Heart left ventricle (tissue), 16 donors: Measurements from ENCODE around the gene AFF3. TPM values are rescaled to one million over a fixed set of nuclear protein-coding genes. Genes with fewer than 3 reads are reported as not detected.

Experiments used
- ATAC-seq, 4 donors: fragments of 200-7000 bp; cut with Tn5 transposase; one replicate each; pipeline ENCODE4 v1.9.1; 2020 to 2022; ENCODE audit warnings: moderate library complexity in 4 of 4, mild to moderate bottlenecking in 3 of 4, moderate number of reproducible peaks in 1 of 4
- DNase-seq, 5 donors: peaks; one replicate each; pipeline ENCODE4 v3.0.0-alpha.2; 2020
- H3K27ac ChIP-seq, 12 donors: fragments of 200-600 bp; sonication (generic) in 4 of 12; one replicate each; pipeline versions ENCODE4 v1.5.0 to v1.8.0; 2016 to 2022; ENCODE audit warnings: mild to moderate bottlenecking in 2 of 12
- H3K27me3 ChIP-seq, 9 donors: fragments of 200-600 bp; sonication (generic) in 2 of 9; one replicate each; pipeline versions ENCODE4 v1.5.1 to v1.8.0; 2016 to 2022; ENCODE audit warnings: mild to moderate bottlenecking in 3 of 9
- H3K36me3 ChIP-seq, 9 donors: fragments of 200-600 bp; sonication (generic) in 2 of 9; one replicate each; pipeline versions ENCODE4 v1.5.0 to v1.8.0; 2018 to 2022; ENCODE audit warnings: mild to moderate bottlenecking in 2 of 9
- H3K4me1 ChIP-seq, 12 donors: fragments of 200-600 bp; sonication (generic) in 4 of 12; one replicate each; pipeline versions ENCODE4 v1.5.0 to v1.8.0; 2016 to 2022; ENCODE audit warnings: mild to moderate bottlenecking in 3 of 12
- H3K4me3 ChIP-seq, 12 donors: fragments of 200-600 bp; sonication (generic) in 4 of 12; one replicate each; pipeline versions ENCODE4 v1.5.0 to v1.8.0; 2017 to 2022; ENCODE audit warnings: mild to moderate bottlenecking in 9 of 12, moderate library complexity in 4 of 12
- H3K9me3 ChIP-seq, 12 donors: fragments of 200-600 bp; sonication (generic) in 4 of 12; one replicate each; pipeline versions ENCODE4 v1.5.0 to v1.8.0; 2016 to 2022; ENCODE audit warnings: mild to moderate bottlenecking in 1 of 12
- CTCF ChIP-seq, 12 donors: fragments of 200-600 bp; sonication (generic) in 4 of 12; IDR thresholded peaks; one replicate each; pipeline versions ENCODE4 v1.5.0 to v1.8.0; 2018 to 2022; ENCODE audit warnings: antibody characterized with exemption in 12 of 12, mild to moderate bottlenecking in 5 of 12
- POLR2A ChIP-seq, 2 donors: fragments of 450-650 bp; IDR thresholded peaks; one replicate each; pipeline ENCODE4 v1.6.1; 2017; ENCODE audit warnings: antibody characterized with exemption in 2 of 2, mild to moderate bottlenecking in 2 of 2, moderate library complexity in 2 of 2
- WGBS, 4 donors: extraction: QIAGEN DNeasy Blood & Tissue Kit in 2 of 4; methylation state at CpG; one replicate each; pipeline versions ENCODE4 v1.1.5 to v1.1.7; 2013 to 2018; 5-methylcytosine and 5-hydroxymethylcytosine counted together
- intact Hi-C, 10 donors: fragments of 100-400 bp; cut with DNase I; formaldehyde crosslinking; loops; one replicate each; pipeline versions ENCODE4 v1.11.1 to v1.14.2; 2022
- polyA plus RNA-seq, 2 donors: library from polyadenylated mRNA; stranded (reverse); fragments of 200-250 nt; gene quantifications; one replicate each; pipeline ENCODE4 v1.2.3, GENCODE V29; 2013
- total RNA-seq, 9 donors: library from RNA; depleted of rRNA in 2 of 9; stranded (reverse); fragments of >200 nt in 2 of 9; fragmentation: NEBNext Ultra II Directional in 3 of 9; extraction: Animal tissue kit (Norgen Biotek cat#: 25700) in 3 of 9; gene quantifications; one replicate each; pipeline versions ENCODE4 v1.1.0 to v1.2.4, GENCODE V29; 2016 to 2023
- donor health status: ischemic (EF 13 %, LVEDD 7.1; RV severe dilation, severe dysfunction).
- donor health status: healthy with polysubstance abuse.
- donor health status: DM: no; HTN: yes; CAD: no.
- donor health status: DM: no; HTN: no; CAD: no.
- donor health status: ischemic (EF 25% LVEDD 6.9; RV normal size, moderate dysfunction).
- donor health status: ischemic (EF 25% LVEDD 5.7; RV mildly dilated, moderate dysfunction).
- donor health status: healthy.
- donor health status: DM: yes; HTN: yes; CAD: no.
- donor health status: ischemic (EF 35%, LVEDD 5.7; RV mildly dilated, moderate dysfunction).
- donor health status: nonischemic (EF 11% LVEDD 7.7; RV severe dilation, severe dysfunction).
- donor health status: DM: yes; HTN: yes; CAD: no.
- donor health status: PGD.
- donor health status: ischemic (EF 29% LVEDD 5.4; RV normal size, mild dysfunction).
- donor health status: nonischemic (EF 23%, LVEDD 6.1; RV moderate dilation, normal function).

AFF3 gene
- total and polyA plus RNA-seq, 11 donors = 1.3 to 15.5 (median 4.7) TPM

GRCh38 chr2:99801327-99801901, 341.0 kb downstream of the AFF3 start:
- no peak for DNase-seq
- no peak for TF ChIP-seq CTCF (IDR thresholded peaks at IDR 0.05)
- no peak for TF ChIP-seq POLR2A (IDR thresholded peaks at IDR 0.05)
- no peak overlapping the region for H3K27ac ChIP-seq
- H3K4me1 ChIP-seq = no peaks in the 10 kb centered on the region
- peaks cover 0 to 23% (median 0%) of the 10 kb centered on the region in 12 donors for H3K9me3 ChIP-seq
- H3K4me3 ChIP-seq = no peak overlapping the region
- H3K36me3 ChIP-seq = no peaks in the 10 kb centered on the region
- intact Hi-C loops = no loop called here
- WGBS, 4 donors = 81 to 89% (median 84%) methylated on average over 4 of the region's 4 CpGs
- ATAC-seq = no peak
- no peaks in the 10 kb centered on the region for H3K27me3 ChIP-seq

- H3K27ac ChIP-seq = no peak overlapping the region
- peaks cover 0 to 15% (median 0%) of the 10 kb centered on the region in 12 donors for H3K9me3 ChIP-seq
- TF ChIP-seq POLR2A (IDR thresholded peaks at IDR 0.05) (no peak), CTCF (IDR thresholded peaks at IDR 0.05) (no peak)
- H3K4me1 ChIP-seq = no peaks in the 10 kb centered on the region
- no peak for ATAC-seq
- DNase-seq = no peak
- intact Hi-C loops = no loop called here
- no peak overlapping the region for H3K4me3 ChIP-seq
- 91 to 95% (median 94%) methylated on average over 1 of the region's 1 CpG for WGBS, 4 donors
- no peaks in the 10 kb centered on the region for H3K27me3 ChIP-seq
- no peaks in the 10 kb centered on the region for H3K36me3 ChIP-seq
Observed at GRCh38 chr2:99797475-99797874, 344.9 kb downstream of the AFF3 start.

GRCh38 chr2:99794414-99794813, 348.0 kb downstream of the AFF3 start:
- peaks cover 0 to 12% (median 8%) of the 10 kb centered on the region in 12 donors for H3K4me1 ChIP-seq
- peaks cover 0 to 15% (median 0%) of the 10 kb centered on the region in 12 donors for H3K9me3 ChIP-seq
- DNase-seq = no peak
- intact Hi-C loops = no loop called here
- TF ChIP-seq CTCF (IDR thresholded peaks at IDR 0.05) = no peak
- no peak for TF ChIP-seq POLR2A (IDR thresholded peaks at IDR 0.05)
- H3K27ac ChIP-seq = no peak overlapping the region
- H3K27me3 ChIP-seq = no peaks in the 10 kb centered on the region
- H3K4me3 ChIP-seq = no peak overlapping the region
- ATAC-seq = no peak
- H3K36me3 ChIP-seq = no peaks in the 10 kb centered on the region

- Histone ChIP-seq H3K27ac (no peak overlapping the region), H3K27me3 (no peaks in the 10 kb centered on the region), H3K4me1 (peaks cover 0 to 12% (median 8%) of the 10 kb centered on the region in 12 donors), H3K4me3 (no peak overlapping the region), H3K36me3 (no peaks in the 10 kb centered on the region), H3K9me3 (peaks cover 0 to 13% (median 0%) of the 10 kb centered on the region in 12 donors)
- intact Hi-C loops = no loop called here
- WGBS, 4 donors = 86 to 94% (median 89%) methylated on average over 8 of the region's 8 CpGs
- DNase-seq (no peak), ATAC-seq (no peak)
- no peak for TF ChIP-seq POLR2A (IDR thresholded peaks at IDR 0.05)
- TF ChIP-seq CTCF (IDR thresholded peaks at IDR 0.05) = no peak
Observed at GRCh38 chr2:99793022-99793421, 349.4 kb downstream of the AFF3 start.
